ENCODE data around the gene GLG1. TPM values are rescaled to one million over a fixed set of nuclear protein-coding genes. Genes with fewer than 3 reads are reported as not detected.
A peak's percentile ranks its signal among the peaks of the same experiment; 100 is the strongest.

The GLG1 gene
- total RNA-seq, 1 experiment from 2014 or later = 117 TPM

GRCh38 chr16:74565378-74565777, 41.5 kb downstream of the GLG1 start:
- H3K4me2 ChIP-seq = no peak overlapping the region
- POLR2A ChIA-PET (ENCODE audit: unreplicated experiment) = no interaction called here
- no peaks in the 10 kb centered on the region for H3K9me3 ChIP-seq (ENCODE audit: insufficient read depth, low read depth)
- no TSS peak for BruUV-seq (replicated peaks)
- H3F3A ChIP-seq (ENCODE audit: insufficient read depth, low read depth) = peaks cover 16% of the 10 kb centered on the region; the same call in 1 of the 2 replicates
- H3K79me2 ChIP-seq (ENCODE audit: low read depth) = peaks cover 87% of the 10 kb centered on the region
- no peak for DNase-seq
- intact Hi-C loops (cut with micrococcal nuclease; ENCODE audit: unreplicated experiment) = no loop called here
- H2AFZ ChIP-seq = no peak overlapping the region
- H3K27ac ChIP-seq = no peak overlapping the region
- TF ChIP-seq EZH2 (IDR thresholded peaks at IDR 0.05; ENCODE audit: low read depth) = no peak
- TF ChIP-seq, protein P1, sequence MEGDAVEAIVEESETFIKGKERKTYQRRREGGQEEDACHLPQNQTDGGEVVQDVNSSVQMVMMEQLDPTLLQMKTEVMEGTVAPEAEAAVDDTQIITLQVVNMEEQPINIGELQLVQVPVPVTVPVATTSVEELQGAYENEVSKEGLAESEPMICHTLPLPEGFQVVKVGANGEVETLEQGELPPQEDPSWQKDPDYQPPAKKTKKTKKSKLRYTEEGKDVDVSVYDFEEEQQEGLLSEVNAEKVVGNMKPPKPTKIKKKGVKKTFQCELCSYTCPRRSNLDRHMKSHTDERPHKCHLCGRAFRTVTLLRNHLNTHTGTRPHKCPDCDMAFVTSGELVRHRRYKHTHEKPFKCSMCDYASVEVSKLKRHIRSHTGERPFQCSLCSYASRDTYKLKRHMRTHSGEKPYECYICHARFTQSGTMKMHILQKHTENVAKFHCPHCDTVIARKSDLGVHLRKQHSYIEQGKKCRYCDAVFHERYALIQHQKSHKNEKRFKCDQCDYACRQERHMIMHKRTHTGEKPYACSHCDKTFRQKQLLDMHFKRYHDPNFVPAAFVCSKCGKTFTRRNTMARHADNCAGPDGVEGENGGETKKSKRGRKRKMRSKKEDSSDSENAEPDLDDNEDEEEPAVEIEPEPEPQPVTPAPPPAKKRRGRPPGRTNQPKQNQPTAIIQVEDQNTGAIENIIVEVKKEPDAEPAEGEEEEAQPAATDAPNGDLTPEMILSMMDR (conservative IDR thresholded peaks at IDR 0.05) = no peak
- H4K20me1 ChIP-seq (ENCODE audit: insufficient read depth) = no peaks in the 10 kb centered on the region; the same call in 1 of the 2 replicates
- no peak overlapping the region for H3K4me3 ChIP-seq
- CTCF ChIA-PET = no interaction called here
- H3K27me3 ChIP-seq (ENCODE audit: insufficient read depth, low read depth) = no peaks in the 10 kb centered on the region
- H3K4me1 ChIP-seq (replicated peaks; ENCODE audit: insufficient read depth) = peaks cover 8% of the 10 kb centered on the region; the same call in 1 of the 2 replicates
- H3K36me3 ChIP-seq (ENCODE audit: low read depth) = no peaks in the 10 kb centered on the region
- no peaks in the 10 kb centered on the region for H3K9me2 ChIP-seq (ENCODE audit: insufficient read depth)

DNA sequence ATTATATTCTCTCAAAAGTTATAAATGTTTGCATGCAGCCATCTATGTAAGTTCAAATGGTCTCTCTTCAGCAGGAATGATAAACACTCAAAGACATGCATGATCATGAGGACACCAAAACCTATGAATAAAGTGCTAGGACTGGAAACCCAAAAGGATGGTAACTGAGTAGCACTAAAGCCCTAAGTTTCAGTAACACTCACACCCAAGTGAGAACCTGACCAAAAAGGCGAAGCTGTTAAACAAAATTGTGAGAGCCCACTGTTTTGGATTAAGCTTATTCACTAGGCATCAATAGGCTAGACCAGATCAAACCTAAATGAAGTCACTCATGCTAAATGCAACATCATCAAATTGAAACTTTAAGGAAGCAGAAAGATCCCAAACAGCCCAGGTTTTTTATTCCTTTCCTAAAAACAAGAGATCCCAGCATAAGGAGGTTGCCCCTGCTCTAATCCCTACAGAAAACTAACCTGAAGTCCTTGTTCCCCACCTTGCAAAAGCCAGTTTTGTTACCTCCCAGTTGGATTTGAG, 42.4 kb downstream of the GLG1 start:
- H3K27ac ChIP-seq = 0 out of 2 replicates have a peak overlapping the region, but pooled peaks have one; percentile 37
- H3K4me2 ChIP-seq = no peak overlapping the region
- intact Hi-C loops (cut with micrococcal nuclease; ENCODE audit: unreplicated experiment) = no loop called here
- H3K79me2 ChIP-seq (ENCODE audit: low read depth) = peaks cover 86% of the 10 kb centered on the region
- no TSS peak for BruUV-seq (replicated peaks)
- no peaks in the 10 kb centered on the region; the same call in 1 of the 2 replicates for H4K20me1 ChIP-seq (ENCODE audit: insufficient read depth)
- no peak overlapping the region for H2AFZ ChIP-seq
- ChIA-PET POLR2A (ENCODE audit: unreplicated experiment) (no interaction called here), CTCF (no interaction called here)
- no peaks in the 10 kb centered on the region for H3K27me3 ChIP-seq (ENCODE audit: insufficient read depth, low read depth)
- no peak overlapping the region for H3K4me3 ChIP-seq
- H3K4me1 ChIP-seq (replicated peaks; ENCODE audit: insufficient read depth) = peaks cover 8% of the 10 kb centered on the region; the same call in 1 of the 2 replicates
- no peaks in the 10 kb centered on the region for H3K36me3 ChIP-seq (ENCODE audit: low read depth)
- DNase-seq = no peak
- no peaks in the 10 kb centered on the region for H3K9me3 ChIP-seq (ENCODE audit: insufficient read depth, low read depth)
- TF ChIP-seq, protein P1 (conservative IDR thresholded peaks at IDR 0.05) = no peak
- no peak for TF ChIP-seq EZH2 (IDR thresholded peaks at IDR 0.05; ENCODE audit: low read depth)
- no peaks in the 10 kb centered on the region for H3K9me2 ChIP-seq (ENCODE audit: insufficient read depth)
- peaks cover 13% of the 10 kb centered on the region; the same call in 1 of the 2 replicates for H3F3A ChIP-seq (ENCODE audit: insufficient read depth, low read depth)

GRCh38 chr16:74563828-74564263, 43.1 kb downstream of the GLG1 start:
- intact Hi-C loops (cut with micrococcal nuclease; ENCODE audit: unreplicated experiment) = no loop called here
- H4K20me1 ChIP-seq (ENCODE audit: insufficient read depth) = no peaks in the 10 kb centered on the region; the same call in 1 of the 2 replicates
- no peaks in the 10 kb centered on the region for H3K36me3 ChIP-seq (ENCODE audit: low read depth)
- H3K4me2 ChIP-seq = no peak overlapping the region
- peaks cover 85% of the 10 kb centered on the region for H3K79me2 ChIP-seq (ENCODE audit: low read depth)
- no peaks in the 10 kb centered on the region for H3K9me3 ChIP-seq (ENCODE audit: insufficient read depth, low read depth)
- no peaks in the 10 kb centered on the region for H3K27me3 ChIP-seq (ENCODE audit: insufficient read depth, low read depth)
- TF ChIP-seq EZH2 (IDR thresholded peaks at IDR 0.05; ENCODE audit: low read depth) = no peak
- TF ChIP-seq, protein P1 (conservative IDR thresholded peaks at IDR 0.05) = no peak
- BruUV-seq (replicated peaks) = no TSS peak
- CTCF ChIA-PET = no interaction called here
- peak; percentile 52 to 75 for DNase-seq
- H3K4me1 ChIP-seq (replicated peaks; ENCODE audit: insufficient read depth) = peaks cover 8% of the 10 kb centered on the region; the same call in 1 of the 2 replicates
- peaks cover 6% of the 10 kb centered on the region; the same call in 1 of the 2 replicates for H3F3A ChIP-seq (ENCODE audit: insufficient read depth, low read depth)
- H2AFZ ChIP-seq = no peak overlapping the region
- H3K4me3 ChIP-seq = no peak overlapping the region
- H3K27ac ChIP-seq = 0 out of 2 replicates have a peak overlapping the region, but pooled peaks have one; percentile 37
- POLR2A ChIA-PET (ENCODE audit: unreplicated experiment) = no interaction called here
- H3K9me2 ChIP-seq (ENCODE audit: insufficient read depth) = no peaks in the 10 kb centered on the region

All from PC-9 (cell line).